Measurements from ENCODE around the gene KIF20A.
"Not testable (repeated sequence)": the region's sequence is repeated elsewhere in the genome, so short reads cannot be mapped to it uniquely, and the experiment has no call there.

KIF20A gene

DNA sequence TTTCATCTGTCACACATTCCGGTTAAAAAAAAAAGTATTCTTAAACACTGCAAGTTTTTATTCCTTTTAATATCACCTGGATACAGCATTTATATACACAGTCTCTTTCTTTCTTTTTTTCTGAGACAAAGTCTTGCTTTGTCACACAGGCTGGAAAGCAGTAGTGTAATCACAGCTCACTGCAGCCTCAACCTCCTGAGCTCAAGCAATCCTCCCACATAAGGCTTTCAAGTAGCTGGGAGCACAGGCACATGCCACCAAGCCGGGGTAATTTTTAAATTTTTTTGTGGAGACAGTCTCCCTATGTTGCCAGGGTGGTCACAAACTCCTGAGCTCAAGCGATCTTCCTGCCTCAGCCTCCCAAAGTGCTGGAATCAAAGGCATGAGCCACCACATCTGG lies 13.9 kb downstream of the KIF20A start:
- Histone ChIP-seq H3K9me3 (no peaks in the 10 kb centered on the region), H3K27me3 (no peaks in the 10 kb centered on the region), H3K4me3 (ENCODE audit: low read depth, low read length) (no peak overlapping the region), H3K4me1 (no peaks in the 10 kb centered on the region), H3K36me3 (peaks cover 51% of the 10 kb centered on the region)
- DNase-seq, result no peak
- TF ChIP-seq, protein P1, sequence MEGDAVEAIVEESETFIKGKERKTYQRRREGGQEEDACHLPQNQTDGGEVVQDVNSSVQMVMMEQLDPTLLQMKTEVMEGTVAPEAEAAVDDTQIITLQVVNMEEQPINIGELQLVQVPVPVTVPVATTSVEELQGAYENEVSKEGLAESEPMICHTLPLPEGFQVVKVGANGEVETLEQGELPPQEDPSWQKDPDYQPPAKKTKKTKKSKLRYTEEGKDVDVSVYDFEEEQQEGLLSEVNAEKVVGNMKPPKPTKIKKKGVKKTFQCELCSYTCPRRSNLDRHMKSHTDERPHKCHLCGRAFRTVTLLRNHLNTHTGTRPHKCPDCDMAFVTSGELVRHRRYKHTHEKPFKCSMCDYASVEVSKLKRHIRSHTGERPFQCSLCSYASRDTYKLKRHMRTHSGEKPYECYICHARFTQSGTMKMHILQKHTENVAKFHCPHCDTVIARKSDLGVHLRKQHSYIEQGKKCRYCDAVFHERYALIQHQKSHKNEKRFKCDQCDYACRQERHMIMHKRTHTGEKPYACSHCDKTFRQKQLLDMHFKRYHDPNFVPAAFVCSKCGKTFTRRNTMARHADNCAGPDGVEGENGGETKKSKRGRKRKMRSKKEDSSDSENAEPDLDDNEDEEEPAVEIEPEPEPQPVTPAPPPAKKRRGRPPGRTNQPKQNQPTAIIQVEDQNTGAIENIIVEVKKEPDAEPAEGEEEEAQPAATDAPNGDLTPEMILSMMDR (IDR thresholded peaks at IDR 0.05; ENCODE audit: low read depth, low read length), result no peak

DNA sequence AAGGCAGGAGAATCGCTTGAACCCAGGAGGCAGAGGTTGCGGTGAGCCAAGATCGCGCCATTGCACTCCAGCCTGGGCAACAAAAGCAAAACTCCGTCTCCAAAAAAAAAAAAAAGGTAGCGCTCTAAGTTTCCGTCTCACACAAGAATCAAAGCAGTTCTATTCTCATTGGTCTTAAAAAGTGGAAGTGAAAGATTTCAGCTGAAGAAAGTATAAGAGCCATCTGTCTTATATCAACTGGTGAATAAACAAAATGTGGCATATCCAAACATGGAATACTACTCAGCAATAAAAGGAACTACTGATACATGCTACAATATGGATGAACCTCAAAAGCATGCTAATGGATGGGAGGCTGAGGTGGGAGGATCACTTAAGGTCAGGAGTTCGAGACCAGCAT lies 14.9 kb downstream of the KIF20A start:
- peaks cover 51% of the 10 kb centered on the region for H3K36me3 ChIP-seq
- H3K4me3 ChIP-seq (ENCODE audit: low read depth, low read length); H3K9me3 ChIP-seq; H3K27me3 ChIP-seq; DNase-seq; H3K4me1 ChIP-seq: not testable (repeated sequence)

- Histone ChIP-seq H3K9me3 (no peaks in the 10 kb centered on the region), H3K4me1 (no peaks in the 10 kb centered on the region), H3K36me3 (peaks cover 11% of the 10 kb centered on the region), H3K27me3 (no peaks in the 10 kb centered on the region), H3K4me3 (ENCODE audit: low read depth, low read length) (no peak overlapping the region)
- DNase-seq, result no peak
- TF ChIP-seq, protein P1 (IDR thresholded peaks at IDR 0.05; ENCODE audit: low read depth, low read length), result no peak
Observed at GRCh38 chr5:138210985-138211384, 32.1 kb downstream of the KIF20A start.

- no peak for DNase-seq
- TF ChIP-seq, protein P1 (IDR thresholded peaks at IDR 0.05; ENCODE audit: low read depth, low read length), result no peak
Observed at GRCh38 chr5:138212828-138213160, 33.9 kb downstream of the KIF20A start.

GRCh38 chr5:138213161-138214029 lies 34.5 kb downstream of the KIF20A start, which contains the start of gene CDC23:
CDC23 (minus strand) TSS chr5:138213323; CDS start chr5:138213312, 11 bp downstream.
- H3K27me3 ChIP-seq, result no peaks in the 10 kb centered on the region
- H3K4me1 ChIP-seq, result no peaks in the 10 kb centered on the region
- peaks cover 6% of the 10 kb centered on the region for H3K36me3 ChIP-seq
- no peaks in the 10 kb centered on the region for H3K9me3 ChIP-seq
- TF ChIP-seq, protein P1 (IDR thresholded peaks at IDR 0.05; ENCODE audit: low read depth, low read length), result no peak
- peak; percentile 94 for DNase-seq
- peak within 1 kb of the TSS; percentile 100 for H3K4me3 ChIP-seq (ENCODE audit: low read depth, low read length)

More at GRCh38 chr5:138212828-138213160, 33.9 kb downstream of the KIF20A start:
- peaks cover 6% of the 10 kb centered on the region for H3K36me3 ChIP-seq
- peak overlapping the region; percentile 100 for H3K4me3 ChIP-seq (ENCODE audit: low read depth, low read length)
- no peaks in the 10 kb centered on the region for H3K27me3 ChIP-seq
- H3K9me3 ChIP-seq, result no peaks in the 10 kb centered on the region
- H3K4me1 ChIP-seq, result no peaks in the 10 kb centered on the region

DNA sequence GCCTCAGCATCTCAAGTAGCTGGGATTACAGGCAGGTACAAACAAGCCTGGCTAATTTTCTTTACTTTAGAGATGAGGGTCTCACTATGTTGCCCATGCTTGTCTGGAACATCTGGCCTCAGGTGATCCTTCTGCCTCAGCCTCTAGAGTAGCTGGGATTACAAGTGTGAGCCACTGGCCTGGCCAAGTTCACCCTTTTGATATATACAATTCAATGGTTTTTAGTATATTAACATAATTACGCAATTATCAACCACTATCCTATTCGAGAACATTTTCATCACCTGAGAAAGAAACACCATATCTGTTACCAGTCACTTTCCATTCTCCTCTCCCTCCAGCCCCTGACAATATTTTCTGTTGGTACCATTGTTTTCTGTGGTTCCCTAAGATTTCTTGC lies 37.9 kb downstream of the KIF20A start:
- no peaks in the 10 kb centered on the region for H3K4me1 ChIP-seq
- H3K36me3 ChIP-seq, result no peaks in the 10 kb centered on the region
- DNase-seq, result no peak
- no peak overlapping the region for H3K4me3 ChIP-seq (ENCODE audit: low read depth, low read length)
- no peaks in the 10 kb centered on the region for H3K27me3 ChIP-seq
- TF ChIP-seq, protein P1 (IDR thresholded peaks at IDR 0.05; ENCODE audit: low read depth, low read length), result no peak
- no peaks in the 10 kb centered on the region for H3K9me3 ChIP-seq

All from BE2C (cell line).